HG03196 (cell line): ENCODE data around the gene SLC19A2.

Experiments
- ATAC-seq: cut with Tn5 transposase; IDR thresholded peaks from one replicate; pipeline ENCODE4 v1.9.1; 2021; ENCODE audit not compliant: unreplicated experiment

Gene SLC19A2

GRCh38 chr1:169478094-169478672, 7.6 kb downstream of the SLC19A2 start:
- ATAC-seq, result no peak

DNA sequence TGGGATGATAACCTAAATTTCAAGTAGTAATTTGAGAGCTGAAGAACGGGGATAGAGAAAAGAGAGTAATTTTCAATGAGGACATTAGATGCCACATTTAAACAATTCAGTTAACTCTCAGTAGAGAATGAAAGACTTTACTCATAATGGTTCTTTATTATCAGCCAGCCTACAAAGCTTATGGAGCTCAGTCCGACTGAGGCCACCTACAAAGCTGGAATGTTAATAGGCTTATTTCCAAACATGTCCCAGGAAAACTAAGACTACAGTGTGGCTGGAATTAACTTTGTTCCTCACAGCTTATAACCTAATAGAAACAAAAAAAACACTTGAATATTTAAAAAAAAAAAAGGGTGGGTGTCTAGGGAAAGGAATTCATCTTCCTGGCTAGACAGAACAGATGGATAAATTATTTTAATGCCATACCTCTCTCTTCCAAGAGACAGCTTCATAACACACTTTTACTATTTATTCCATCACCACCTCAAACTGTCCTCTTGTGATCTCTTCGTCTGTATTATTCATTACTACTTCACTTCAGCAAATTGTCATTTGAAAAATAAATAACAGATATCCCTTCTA, 9.8 kb downstream of the SLC19A2 start:
- ATAC-seq, result no peak

DNA sequence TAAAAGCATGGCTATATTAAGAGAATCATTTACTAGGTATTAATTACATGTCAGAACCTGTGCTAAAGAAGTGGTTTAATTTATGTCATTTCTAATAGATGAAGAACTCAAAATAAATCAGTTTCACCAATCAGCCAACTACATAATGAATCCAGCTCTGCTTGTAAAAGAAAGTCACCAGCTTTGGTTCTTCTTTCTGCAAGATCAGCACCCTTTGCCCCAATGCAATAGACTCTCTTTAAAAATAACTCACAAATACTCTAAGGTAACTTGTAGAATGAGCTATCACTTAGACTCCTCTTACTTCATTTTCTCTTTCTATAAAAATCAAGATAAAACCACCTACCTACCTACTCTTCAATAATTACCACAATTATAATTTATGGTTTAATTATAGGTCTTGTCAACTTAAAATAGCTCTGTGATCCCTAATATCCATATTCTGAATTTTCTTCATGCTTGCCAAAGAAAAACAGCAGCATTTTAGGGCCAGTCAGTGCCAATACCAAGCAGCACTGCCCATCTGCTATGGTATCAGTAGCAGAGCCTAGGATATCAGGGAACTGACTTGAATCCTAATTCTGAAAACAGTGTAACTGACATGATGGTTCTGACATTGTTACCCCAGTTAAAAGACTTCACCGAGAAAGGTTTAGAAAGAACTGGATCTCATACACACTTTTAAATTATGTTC, 11.3 kb downstream of the SLC19A2 start:
- no peak for ATAC-seq

DNA sequence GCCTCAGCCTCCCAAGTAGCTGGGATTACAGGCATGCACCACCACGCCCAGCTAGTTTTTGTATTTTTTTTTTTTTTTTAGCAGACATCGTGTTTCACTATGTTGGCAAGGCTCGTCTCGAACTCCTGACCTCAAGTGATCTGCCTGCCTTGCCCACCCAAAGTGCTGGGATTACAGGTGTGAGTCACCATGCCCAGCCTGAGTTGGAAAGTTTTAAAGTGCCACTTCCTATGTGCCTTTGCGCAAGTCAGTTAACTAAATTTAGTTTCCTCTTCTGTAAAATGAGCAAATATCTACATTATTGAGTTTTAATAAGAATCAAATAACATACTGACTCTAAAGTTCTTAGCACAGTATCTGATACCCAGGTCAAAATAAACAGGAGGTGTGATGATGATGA, 12.4 kb downstream of the SLC19A2 start:
- no peak for ATAC-seq

DNA sequence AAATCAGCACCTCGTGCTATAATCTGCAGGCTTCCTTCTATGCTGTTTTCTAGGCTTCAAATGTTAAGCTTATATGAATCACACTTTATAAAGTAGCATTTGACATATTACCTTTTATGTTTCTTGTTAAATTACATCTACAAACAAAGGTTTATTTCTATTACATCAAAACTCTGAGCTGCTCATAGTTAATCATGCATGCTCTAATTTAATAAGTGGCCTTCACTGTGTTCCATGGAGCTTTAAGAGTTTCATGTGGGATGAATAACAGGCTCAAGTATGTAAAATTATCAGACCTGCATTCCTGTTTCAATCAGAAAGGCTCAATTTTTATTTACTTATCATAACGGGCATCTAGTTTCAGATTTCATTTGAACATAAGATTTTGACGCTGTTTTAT, 13.0 kb downstream of the SLC19A2 start:
- no peak for ATAC-seq

DNA sequence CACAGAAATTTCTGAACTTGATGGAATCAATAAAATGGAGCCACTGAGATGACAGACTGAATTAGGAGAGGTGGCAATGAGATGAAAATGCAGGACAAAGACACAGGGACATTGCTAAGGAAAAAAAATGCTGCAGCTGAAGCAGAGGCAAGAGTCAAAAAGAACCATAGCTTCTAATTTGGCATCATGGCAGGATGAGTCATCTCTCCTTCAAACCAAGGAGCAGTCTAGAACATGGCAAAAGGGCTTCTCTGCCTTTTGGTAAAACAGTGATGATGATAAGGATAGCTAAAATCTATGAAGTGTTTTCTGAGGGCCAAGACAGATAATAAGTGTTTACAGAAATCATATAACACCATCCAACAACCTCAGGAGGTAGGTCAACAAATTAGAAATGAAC, 16.8 kb downstream of the SLC19A2 start:
- no peak for ATAC-seq

GRCh38 chr1:169466259-169467230, 19.2 kb downstream of the SLC19A2 start:
- ATAC-seq, result no peak

- no peak for ATAC-seq
Measured at GRCh38 chr1:169465281-169465680, 20.5 kb downstream of the SLC19A2 start.

- no peak for ATAC-seq
Measured at GRCh38 chr1:169462385-169462784, 23.4 kb downstream of the SLC19A2 start.

GRCh38 chr1:169461390-169462000, 24.2 kb downstream of the SLC19A2 start:
- no peak for ATAC-seq

DNA sequence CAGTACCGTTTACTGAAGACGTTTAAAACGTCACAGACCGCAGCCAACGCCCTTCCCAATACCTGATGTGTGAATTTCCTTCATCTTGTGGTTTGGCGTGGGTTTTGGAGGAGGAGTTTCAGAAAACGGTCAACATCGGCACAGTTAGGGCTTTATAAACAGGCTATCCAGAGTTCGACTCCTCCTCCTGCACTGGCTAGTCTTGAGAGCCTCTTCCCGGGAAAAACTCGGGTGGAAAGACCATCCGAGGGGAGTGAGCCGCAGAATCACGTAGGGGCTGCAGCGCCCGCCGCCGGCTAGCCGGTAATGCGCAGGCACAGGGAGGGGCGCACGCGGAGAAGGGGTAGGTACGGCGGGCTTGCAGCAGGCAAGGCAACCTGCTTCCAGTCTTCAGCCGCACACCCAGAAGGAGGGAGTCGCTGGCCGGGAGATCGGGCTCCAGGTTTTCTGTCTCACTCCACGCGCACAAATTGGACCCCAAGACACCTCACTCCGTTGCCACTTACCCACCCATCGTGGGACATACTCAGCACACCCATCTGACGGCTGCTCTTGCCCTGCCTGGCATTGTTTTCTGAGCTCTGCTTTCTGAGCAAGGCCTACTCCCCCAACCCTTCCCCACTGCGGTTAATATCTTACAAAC, 25.4 kb downstream of the SLC19A2 start:
- ATAC-seq, result no peak

GRCh38 chr1:169457443-169457842, 28.3 kb downstream of the SLC19A2 start:
- no peak for ATAC-seq

- ATAC-seq, result no peak
Measured at GRCh38 chr1:169456029-169456428, 29.7 kb downstream of the SLC19A2 start.

GRCh38 chr1:169452921-169453320, 32.8 kb downstream of the SLC19A2 start:
- no peak for ATAC-seq

DNA sequence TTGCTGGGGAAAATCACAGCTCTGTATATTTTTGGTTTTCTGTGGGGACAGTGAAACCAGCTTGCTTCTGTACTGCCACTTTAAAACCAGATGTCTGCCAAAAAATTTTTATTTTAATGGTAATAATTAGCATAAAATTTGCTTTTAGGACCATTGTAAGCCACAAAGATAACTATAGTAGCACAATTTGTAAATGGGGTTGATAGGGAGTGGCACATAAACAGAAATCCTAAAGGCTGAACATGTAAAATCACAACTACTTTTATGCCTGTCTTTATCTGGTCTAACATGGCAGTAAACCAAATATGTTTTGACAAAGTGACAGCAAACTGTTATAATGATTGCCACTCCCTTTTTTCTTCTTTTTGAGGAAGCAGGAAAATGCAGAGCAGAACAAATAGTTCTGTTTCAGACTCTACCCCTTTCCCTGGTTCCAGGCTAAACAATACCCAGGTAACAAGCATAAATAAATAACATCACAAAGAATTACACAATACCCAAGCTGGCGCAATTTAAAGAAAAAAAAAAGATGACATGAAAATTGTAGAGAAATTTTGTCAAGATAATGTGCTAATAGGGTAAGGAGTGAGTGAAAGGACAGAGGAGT, 34.4 kb downstream of the SLC19A2 start:
- no peak for ATAC-seq

DNA sequence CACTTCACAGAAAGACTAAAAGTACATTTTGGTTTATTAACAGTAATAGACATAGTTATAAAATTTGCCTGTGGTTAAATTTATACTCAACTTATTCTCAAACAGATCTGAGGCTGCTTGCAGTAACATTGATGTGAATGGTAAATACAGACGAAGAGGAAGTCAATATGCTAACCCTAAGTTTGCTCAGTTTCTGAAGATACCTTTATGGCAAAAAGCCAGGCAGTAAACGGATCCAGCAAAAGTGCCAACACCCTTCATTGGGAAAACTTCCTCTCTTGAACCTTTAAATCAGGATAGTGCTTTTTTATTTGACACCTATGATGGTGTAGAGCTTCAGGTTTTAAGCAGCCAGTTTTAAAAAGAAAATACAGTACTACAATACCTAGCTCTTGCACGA, 41.8 kb downstream of the SLC19A2 start:
- ATAC-seq, result no peak

- peak; percentile 61 for ATAC-seq
Measured at GRCh38 chr1:169427081-169427641, 58.6 kb downstream of the SLC19A2 start, which contains the start of gene CCDC181. Gene CCDC181, minus strand, starts transcription at chr1:169427474. Its CDS starts 2,547 bp downstream, at chr1:169424927.

DNA sequence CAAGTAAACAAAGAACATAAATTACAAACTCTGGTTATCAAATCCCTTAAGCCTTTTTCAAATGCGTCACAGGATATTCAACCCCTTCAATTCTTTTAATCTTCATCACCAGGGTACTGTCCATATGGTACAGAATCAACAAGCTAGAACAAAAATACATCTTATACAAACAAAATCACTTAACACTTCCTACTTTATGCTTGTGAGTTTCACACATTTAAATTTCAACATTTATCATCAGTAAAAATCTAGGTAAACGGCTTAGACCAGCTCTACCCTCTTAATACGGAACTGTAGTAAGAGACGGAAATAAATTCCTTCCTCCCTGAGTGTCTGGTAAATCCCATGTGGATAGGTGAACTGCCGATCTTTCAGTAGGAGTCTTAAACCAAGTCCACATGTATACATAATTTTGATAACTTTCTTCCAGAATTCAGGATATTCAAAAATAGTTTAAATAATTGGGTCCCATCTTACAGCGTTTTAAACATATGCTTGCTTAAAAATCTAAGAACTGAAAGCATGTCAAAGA, 59.5 kb downstream of the SLC19A2 start:
- no peak for ATAC-seq

DNA sequence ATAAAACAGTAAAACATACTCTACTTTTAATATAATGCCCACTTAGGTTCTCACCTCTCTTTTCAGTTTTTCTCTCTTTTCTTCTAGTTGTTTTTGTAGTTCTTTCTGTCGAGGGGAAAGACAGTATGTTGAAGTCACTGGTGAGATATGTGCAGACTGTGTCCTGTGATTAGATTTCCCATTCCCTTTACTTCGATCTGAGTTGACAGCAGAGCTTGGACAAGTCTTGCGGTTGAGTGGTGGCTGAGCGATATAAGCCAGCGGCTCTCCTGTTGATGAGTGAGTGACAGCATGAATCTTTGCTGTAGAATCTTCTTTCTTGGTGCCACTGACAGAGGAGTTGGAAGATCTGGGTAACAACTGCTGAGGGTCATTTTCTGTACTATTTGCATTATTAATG, 64.4 kb downstream of the SLC19A2 start:
- no peak for ATAC-seq
